COLO829 (cell line): ENCODE data around the gene GNLY.
"Not testable (repeated sequence)": the region's sequence is repeated elsewhere in the genome, so short reads cannot be mapped to it uniquely, and the experiment has no call there.

Source experiments
- DNase-seq: peaks from one replicate; pipeline ENCODE4 v3.0.0; 2012; ENCODE audit warnings: low spot score

The GNLY gene

DNA sequence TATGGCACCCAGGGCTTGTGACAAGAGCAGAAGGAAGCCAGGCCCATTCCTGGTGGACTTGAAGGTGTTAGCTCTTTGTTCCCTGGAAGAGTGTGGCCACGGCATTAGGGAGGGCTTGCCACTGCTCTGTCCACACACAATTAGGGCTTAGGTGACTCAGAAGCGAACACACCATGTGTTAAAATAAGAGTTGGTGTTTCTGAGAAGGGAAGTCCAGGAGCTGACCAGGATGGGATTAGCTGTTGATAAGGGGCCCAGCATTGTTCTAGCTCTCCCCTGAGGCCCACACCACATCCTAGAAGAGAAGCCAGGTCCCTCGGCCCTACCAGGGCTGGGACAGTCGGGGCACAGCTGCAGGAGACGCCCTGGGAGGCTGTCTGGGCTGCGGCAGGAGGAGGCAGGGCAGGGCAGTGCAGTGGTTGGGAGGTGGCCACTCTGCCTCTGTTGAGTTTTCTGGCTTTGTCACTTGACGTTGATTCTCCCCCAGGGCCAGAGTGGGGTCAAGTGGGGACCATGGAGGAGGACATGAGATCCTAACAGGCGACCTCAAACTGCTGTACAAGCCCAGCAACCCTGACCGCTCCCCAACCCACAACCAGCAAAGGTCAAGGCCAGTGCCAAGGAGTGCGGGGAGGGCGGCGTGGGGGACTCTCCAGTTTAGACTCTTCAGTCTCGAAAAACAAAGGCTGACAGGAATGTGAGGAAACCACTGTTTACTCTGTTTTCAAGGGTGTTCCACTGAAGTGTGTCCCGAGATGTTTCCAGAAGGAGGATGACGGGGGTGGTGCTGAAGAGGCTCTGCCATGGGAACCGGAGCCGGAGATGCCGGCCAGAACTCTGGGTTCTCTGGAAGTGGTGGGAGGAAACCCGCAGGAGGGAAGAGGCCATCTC is 16.8 kb downstream of the GNLY start:
- DNase-seq, result no peak

DNA sequence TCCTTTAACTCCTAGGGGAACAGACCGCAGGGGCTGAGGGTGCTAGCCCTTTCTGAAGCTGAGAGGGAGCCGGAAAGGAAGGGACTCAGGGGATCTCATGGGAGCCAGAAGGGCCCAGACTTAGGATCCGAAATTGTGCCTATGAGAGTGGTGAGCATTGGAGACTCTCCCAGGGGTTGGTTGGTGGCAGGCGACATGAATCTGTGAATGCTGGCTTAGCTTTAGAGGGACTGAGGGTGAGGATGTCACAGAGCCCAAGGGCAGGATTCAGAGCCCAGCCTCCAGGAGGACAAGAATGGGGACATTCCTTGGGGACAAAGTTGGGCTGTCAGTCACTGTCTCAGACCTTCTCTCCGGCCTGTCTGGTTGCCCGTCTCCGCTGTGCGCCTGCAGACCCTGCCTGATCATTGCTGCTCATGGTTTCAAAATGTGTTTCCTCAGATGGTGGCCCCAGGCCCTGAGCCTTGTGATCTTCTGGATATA is 17.5 kb downstream of the GNLY start:
- DNase-seq, result no peak

GRCh38 chr2:85712336-85712735 is 18.2 kb downstream of the GNLY start:
- no peak for DNase-seq

DNA sequence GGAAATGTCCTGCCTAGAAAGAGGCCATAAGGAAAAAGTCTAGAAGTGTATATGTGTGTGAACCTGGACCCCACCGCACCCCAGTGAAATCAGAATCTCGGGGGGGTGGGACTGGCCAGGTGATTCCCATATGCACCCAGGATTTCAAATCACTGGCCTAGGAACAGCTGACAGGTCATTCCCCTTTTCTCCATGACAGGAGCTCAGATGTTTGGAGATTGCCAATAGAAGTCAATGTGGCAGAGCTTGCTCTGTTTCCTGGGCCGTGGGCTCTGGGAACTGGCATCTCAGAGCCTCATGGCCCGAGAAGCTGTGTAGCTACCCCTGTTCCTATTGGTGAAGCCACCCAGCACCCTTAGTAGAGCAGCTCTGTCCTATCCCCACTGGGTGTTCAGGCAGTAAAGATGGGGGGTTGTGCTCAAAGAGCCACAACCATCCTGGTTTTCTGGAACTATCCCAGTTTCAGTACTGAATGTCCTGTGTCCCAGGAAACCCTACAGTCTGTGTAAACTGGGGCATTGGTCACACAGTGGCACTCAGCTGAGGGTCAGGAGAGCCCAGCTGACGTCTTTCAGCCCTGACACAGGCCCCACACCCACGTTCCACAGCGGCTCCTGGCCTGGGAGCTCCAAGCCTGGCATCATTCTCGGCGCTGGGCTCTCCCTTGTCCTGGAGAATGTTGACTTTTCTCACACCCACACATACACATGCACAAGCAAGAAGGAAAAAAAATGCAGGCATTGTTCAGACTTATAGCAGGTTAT is 18.9 kb downstream of the GNLY start:
- DNase-seq, result no peak

GRCh38 chr2:85713836-85714235 is 19.7 kb downstream of the GNLY start:
- DNase-seq, result no peak

- not testable (repeated sequence) for DNase-seq
Measured at GRCh38 chr2:85714421-85714820, 20.3 kb downstream of the GNLY start.

- no peak for DNase-seq
Measured at GRCh38 chr2:85714841-85715240, 20.7 kb downstream of the GNLY start.

DNA sequence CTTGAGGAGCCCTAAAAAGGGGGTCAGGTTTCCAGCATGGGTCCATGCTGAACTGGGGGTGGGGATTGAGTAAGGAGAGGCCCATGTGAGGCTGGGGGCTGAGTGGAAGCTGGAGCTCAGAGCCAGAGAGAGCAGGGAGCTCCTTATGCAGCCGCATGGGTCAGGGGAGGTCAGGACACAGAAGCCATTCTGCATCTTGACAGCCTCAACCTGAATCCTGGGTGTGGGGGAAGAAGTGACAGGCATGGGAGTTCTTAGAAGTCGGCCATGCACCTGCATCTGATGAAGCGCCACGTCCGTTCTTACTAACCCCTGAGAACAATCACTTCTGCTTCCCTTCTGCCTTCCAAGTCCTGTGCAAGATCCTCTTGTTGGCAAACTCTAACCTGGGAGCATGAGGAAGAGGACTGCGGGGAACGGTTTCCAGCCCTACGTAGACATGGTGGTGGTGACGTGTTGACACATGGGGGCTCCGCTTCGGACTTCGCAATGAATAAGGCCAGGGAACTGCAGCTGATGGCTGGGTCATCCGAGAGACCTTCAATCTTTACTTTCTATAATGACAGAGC is 22.3 kb downstream of the GNLY start:
- no peak for DNase-seq

DNA sequence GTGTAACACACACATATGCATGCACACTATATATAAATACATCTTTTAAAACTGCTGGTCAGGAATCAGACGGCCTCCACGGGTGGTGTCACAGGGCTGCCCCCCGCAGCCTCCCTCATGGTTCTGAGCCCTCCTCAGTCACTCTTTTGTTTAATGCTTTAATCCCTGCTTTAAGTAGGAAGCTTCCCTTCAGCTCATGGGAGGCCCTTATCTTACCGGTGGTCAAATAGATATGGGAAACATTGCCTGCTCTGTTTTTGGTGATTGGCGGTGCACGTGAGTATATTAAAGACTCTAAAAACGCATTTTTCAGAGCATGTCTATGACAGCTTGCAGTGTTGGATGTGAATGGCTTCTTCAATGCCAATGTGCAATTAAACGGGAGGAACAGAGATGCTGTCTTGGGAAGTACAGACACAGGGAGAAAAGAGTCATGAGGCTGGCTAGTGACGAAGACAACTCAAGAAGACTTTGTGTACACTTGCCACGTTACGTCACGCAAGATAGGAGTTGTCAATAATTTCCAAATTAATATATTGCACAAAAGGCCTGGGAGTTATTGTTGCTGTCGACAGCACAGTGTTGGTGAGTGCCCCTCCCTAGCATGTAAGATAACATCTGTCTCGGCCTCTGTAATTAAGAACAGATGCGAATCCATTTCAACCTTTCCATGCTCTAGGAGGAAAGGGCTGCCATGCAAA is 23.3 kb downstream of the GNLY start:
- no peak for DNase-seq

DNA sequence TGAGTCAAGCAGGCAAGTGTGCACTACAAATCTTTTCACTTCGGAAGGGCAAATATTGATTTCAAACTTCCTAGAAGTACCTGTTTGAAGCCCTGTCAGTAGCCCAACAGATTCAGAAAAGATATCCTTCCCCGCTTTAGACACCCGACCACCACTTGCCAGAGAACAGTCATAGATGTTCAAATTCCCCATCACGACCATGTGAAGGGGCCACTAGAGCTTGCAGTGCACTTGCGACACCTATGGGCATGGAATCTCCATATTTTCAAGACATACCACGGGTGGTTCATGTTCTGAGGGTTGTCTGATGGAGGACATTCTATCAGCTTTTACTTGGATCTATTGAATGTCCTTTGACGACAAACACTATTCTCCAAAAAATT is 23.8 kb downstream of the GNLY start:
- DNase-seq, result no peak

GRCh38 chr2:85718885-85719492 is 24.8 kb downstream of the GNLY start:
- no peak for DNase-seq

DNA sequence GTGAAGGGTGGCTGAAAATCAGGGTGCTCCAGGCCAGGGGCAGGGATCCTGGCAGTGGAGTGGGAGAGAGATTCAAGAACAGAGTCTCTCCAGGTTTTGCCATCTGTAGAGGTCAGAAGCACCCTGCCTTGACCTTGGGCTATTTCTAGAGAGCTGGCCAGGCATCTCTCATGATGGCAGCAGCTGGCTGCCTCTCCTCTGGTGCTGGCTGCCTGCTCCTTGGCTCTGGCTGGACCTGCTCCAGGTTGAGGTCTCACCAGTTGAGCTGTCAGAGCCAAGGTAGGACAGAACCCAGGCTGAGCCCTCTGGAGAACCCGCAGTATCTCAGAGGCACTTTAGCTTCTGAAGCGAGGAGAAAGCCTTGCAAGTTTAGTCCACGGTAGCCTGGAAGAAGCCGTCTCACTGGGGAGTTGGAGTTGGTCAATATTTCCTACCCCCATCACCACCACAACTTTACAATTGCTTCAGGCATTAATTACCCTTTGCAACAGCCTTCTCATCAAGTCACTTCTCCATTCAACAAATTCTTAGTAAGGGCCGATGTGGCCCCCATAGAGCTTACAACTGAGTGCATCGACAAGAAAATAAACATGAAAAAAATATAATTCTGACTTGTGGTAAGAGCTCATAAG is 25.6 kb downstream of the GNLY start:
- no peak for DNase-seq

DNA sequence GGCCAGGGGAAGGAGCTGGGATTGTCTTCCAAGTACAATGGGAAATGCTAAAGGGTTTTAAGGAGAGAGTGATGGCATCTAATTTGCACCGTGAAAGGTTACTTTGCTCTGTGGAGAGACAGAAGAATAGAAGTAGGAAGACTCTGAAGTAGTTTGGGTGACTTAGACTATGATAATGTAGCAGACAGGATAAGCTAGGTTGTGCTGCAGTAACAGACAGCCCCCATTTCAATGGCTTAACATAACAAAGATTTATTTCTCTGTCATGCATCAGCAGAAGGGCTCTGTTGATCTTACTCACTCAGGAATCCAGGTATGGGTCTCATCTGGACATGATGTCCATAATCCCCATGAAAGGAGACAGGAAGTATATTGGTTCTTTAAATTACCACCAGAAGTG is 26.4 kb downstream of the GNLY start:
- no peak for DNase-seq

- no peak for DNase-seq
Measured at GRCh38 chr2:85721641-85722040, 27.5 kb downstream of the GNLY start.

DNA sequence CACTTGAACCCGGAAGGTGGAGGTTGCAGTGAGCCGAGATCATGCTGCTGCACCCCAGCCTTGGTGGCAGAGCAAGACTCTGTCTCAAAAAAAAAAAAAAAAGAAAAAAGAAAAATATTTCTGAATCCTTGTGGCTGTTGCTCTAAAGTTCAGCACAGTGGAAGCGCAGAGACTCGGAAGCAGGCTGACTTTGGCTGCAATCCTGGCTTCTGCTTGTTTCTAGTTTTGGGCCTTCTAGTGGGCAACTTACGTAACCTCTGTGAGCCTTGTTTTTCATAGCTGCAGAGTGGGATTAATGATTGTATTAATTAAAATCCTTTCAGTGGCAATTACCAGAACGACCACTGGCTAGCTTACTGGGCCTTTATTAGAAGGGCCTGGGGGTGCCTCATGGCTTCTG is 28.4 kb downstream of the GNLY start:
- DNase-seq, result no peak

- DNase-seq, result no peak
Measured at GRCh38 chr2:85723707-85724360, 29.7 kb downstream of the GNLY start.

DNA sequence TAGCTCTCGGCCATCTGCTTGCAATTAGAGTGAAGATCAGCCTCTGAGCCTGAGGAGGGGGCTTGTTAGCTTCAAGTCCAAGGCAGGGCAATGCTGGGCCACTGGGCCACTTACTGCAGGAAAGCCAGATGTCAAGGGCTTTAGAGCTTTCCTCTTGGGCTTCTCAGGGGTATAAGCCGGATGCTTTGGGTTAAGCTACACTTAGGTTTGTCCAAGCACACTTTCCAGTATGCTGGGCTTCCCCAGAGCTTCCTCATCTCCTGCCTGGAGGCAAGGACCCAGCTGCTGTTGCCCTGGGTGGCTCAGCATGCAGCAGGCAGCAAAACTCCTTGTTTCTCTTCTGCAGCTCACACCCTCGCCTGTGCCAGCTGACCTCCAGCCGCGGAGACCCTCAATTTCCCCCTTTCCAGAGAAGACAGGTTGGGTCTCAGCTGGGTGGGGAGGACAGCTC is 30.6 kb downstream of the GNLY start:
- DNase-seq, result no peak

GRCh38 chr2:85725451-85725850 is 31.3 kb downstream of the GNLY start:
- DNase-seq, result no peak

- DNase-seq, result no peak
Measured at GRCh38 chr2:85727798-85728197, 33.6 kb downstream of the GNLY start.

- no peak for DNase-seq
Measured at GRCh38 chr2:85728342-85728741, 34.2 kb downstream of the GNLY start.
